IMR-90 (cell line): ENCODE results near the gene C20orf144. TPM values are rescaled to one million over a fixed set of nuclear protein-coding genes. Genes with fewer than 3 reads are reported as not detected.
A peak's percentile ranks its signal among the peaks of the same experiment; 100 is the strongest.

Experiments used
- ATAC-seq: fragments of 200-7000 bp; cut with Tn5 transposase; 2 replicates; pipeline ENCODE4 v1.9.1; 2020; ENCODE audit warnings: low read depth, mild to moderate bottlenecking, moderate library complexity
- BruUV-seq: library from RNA; stranded (reverse); fragments of 400-500 nt; replicated peaks from 2 replicates; lab custom pipeline; 2021; lab: Mats Ljungman, UMichigan
- CTCF ChIA-PET: fragments of 300-600 bp; formaldehyde crosslinking; extraction: SDS; loops from one replicate; lab custom pipeline; 2021; ENCODE audit warnings: antibody characterized with exemption; lab: Yijun Ruan, JAX
- POLR2A ChIA-PET: fragments of 300-600 bp; sonication (Branson Sonifier 250); formaldehyde crosslinking; loops from one replicate; lab custom pipeline; 2022; ENCODE audit warnings: antibody characterized with exemption; ENCODE audit not compliant: unreplicated experiment; lab: Charles Lee
- DNase-seq: peaks from one replicate; pipeline ENCODE4 v3.0.0; 2013
- H2AFZ ChIP-seq: replicated peaks from 2 replicates; pipeline ENCODE3; 2013; ENCODE audit warnings: low read length, mild to moderate bottlenecking; ENCODE audit not compliant: poor library complexity
- H2AK5ac ChIP-seq: 2 replicates; pipeline ENCODE4 v1.6.1; 2013; ENCODE audit warnings: low read depth, low read length, inconsistent platforms
- H2AK9ac ChIP-seq: replicated peaks from 2 replicates; pipeline ENCODE3; 2013; ENCODE audit warnings: mild to moderate bottlenecking, low read depth, low read length, moderate library complexity; ENCODE audit not compliant: poor library complexity
- H2BK120ac ChIP-seq: 2 replicates; pipeline ENCODE4 v1.6.1; 2013; ENCODE audit warnings: low read depth, low read length, inconsistent platforms
- H2BK15ac ChIP-seq: 3 replicates; pipeline ENCODE4 v1.6.1; 2013; ENCODE audit warnings: low read depth, low read length, inconsistent platforms
- H2BK20ac ChIP-seq: 2 replicates; pipeline ENCODE4 v1.6.1; 2013; ENCODE audit warnings: low read depth, mild to moderate bottlenecking, inconsistent platforms, low read length, moderate library complexity
- H2BK5ac ChIP-seq: 2 replicates; pipeline ENCODE4 v1.6.1; 2013; ENCODE audit warnings: mild to moderate bottlenecking, low read depth, low read length, inconsistent platforms; ENCODE audit not compliant: poor library complexity, severe bottlenecking
- H3K14ac ChIP-seq: replicated peaks from 2 replicates; pipeline ENCODE4 v1.6.1; 2013; ENCODE audit warnings: low read depth, low read length, inconsistent platforms
- H3K18ac ChIP-seq: 2 replicates; pipeline ENCODE4 v1.6.1; 2013; ENCODE audit warnings: low read depth, low read length, control low read depth
- H3K23ac ChIP-seq: 2 replicates; pipeline ENCODE4 v1.6.1; 2013; ENCODE audit warnings: low read depth, low read length, inconsistent platforms
- H3K27ac ChIP-seq: 2 replicates; pipeline ENCODE4 v1.5.1; 2013; ENCODE audit warnings: mild to moderate bottlenecking, control low read depth, low read length; ENCODE audit not compliant: insufficient read depth
- H3K27me3 ChIP-seq: 2 replicates; pipeline ENCODE4 v1.6.1; 2013; ENCODE audit warnings: low read length; ENCODE audit not compliant: control insufficient read depth, insufficient read depth
- H3K36me3 ChIP-seq: 2 replicates; pipeline ENCODE4 v1.6.1; 2013; ENCODE audit warnings: low read length, mixed read lengths; ENCODE audit not compliant: control insufficient read depth, insufficient read depth
- H3K4ac ChIP-seq: 2 replicates; pipeline ENCODE4 v1.6.1; 2013; ENCODE audit warnings: low read depth, low read length, inconsistent platforms
- H3K4me1 ChIP-seq: 2 replicates; pipeline ENCODE4 v1.6.1; 2013; ENCODE audit warnings: low read length, mixed read lengths; ENCODE audit not compliant: control insufficient read depth, insufficient read depth
- H3K4me2 ChIP-seq: 2 replicates; pipeline ENCODE4 v1.6.1; 2013; ENCODE audit warnings: low read depth, mild to moderate bottlenecking, control low read depth, low read length, moderate library complexity
- H3K4me3 ChIP-seq: 2 replicates; pipeline ENCODE4 v1.5.1; 2013; ENCODE audit warnings: low read depth, mild to moderate bottlenecking, control low read depth, low read length, moderate library complexity; ENCODE audit not compliant: insufficient read depth
- H3K56ac ChIP-seq: 2 replicates; pipeline ENCODE4 v1.6.1; 2013; ENCODE audit warnings: low read length, inconsistent platforms; ENCODE audit not compliant: insufficient read depth; ENCODE audit errors: extremely low read depth
- H3K79me1 ChIP-seq, 2 experiments: 2 replicates each; pipeline ENCODE4 v1.6.1; 2013; ENCODE audit warnings: low read length in 2 of 2, inconsistent platforms in 1 of 2, low read depth in 1 of 2
- H3K9ac ChIP-seq: 2 replicates; pipeline ENCODE4 v1.6.1; 2013; ENCODE audit warnings: low read depth, low read length, control low read depth
- H3K9me1 ChIP-seq: 2 replicates; pipeline ENCODE4 v1.6.1; 2013; ENCODE audit warnings: low read length, inconsistent platforms; ENCODE audit not compliant: insufficient read depth
- H3K9me3 ChIP-seq: 2 replicates; pipeline ENCODE4 v1.6.1; 2013; ENCODE audit warnings: low read length; ENCODE audit not compliant: control insufficient read depth, insufficient read depth
- H4K20me1 ChIP-seq: 2 replicates; pipeline ENCODE4 v1.6.1; 2013; ENCODE audit warnings: low read length, inconsistent platforms; ENCODE audit not compliant: insufficient read depth
- H4K5ac ChIP-seq: 2 replicates; pipeline ENCODE4 v1.6.1; 2013; ENCODE audit warnings: mild to moderate bottlenecking, low read depth, low read length, control low read depth
- H4K8ac ChIP-seq, 2 experiments: 2 replicates each; pipeline ENCODE4 v1.6.1; 2013; ENCODE audit warnings: low read depth in 2 of 2, low read length in 2 of 2, control low read depth in 1 of 2, inconsistent platforms in 1 of 2
- H4K91ac ChIP-seq: 2 replicates; pipeline ENCODE4 v1.6.1; 2013; ENCODE audit warnings: low read depth, low read length, inconsistent platforms; ENCODE audit not compliant: insufficient read depth
- CEBPB ChIP-seq: IDR thresholded peaks from 2 replicates; pipeline ENCODE4 v1.6.1; 2012; ENCODE audit warnings: low read depth, low read length, improper control_type of control experiment
- CHD1 ChIP-seq: IDR thresholded peaks from 2 replicates; pipeline ENCODE4 v1.6.1; 2012; ENCODE audit warnings: low read depth, low read length, improper control_type of control experiment
- FOS ChIP-seq: fragments of 150-350 bp; IDR thresholded peaks from 2 replicates; pipeline ENCODE4 v1.6.1; 2016; ENCODE audit warnings: low read depth, low read length
- MXI1 ChIP-seq: IDR thresholded peaks from 2 replicates; pipeline ENCODE4 v1.6.1; 2012; ENCODE audit warnings: low read depth, mild to moderate bottlenecking, low read length, moderate library complexity, borderline replicate concordance
- NFE2L2 ChIP-seq: fragments of 150-350 bp; IDR thresholded peaks from 2 replicates; pipeline ENCODE4 v1.6.1; 2016; ENCODE audit warnings: low read depth, mild to moderate bottlenecking, low read length
- WGBS, 2 experiments: methylation state at CpG; one replicate each; pipeline versions ENCODE4 v1.1.5 to v1.1.7; 2013; ENCODE audit warnings: missing lambda C conversion rate in 2 of 2; ENCODE audit not compliant: insufficient read length in 1 of 2; ENCODE audit errors: extremely low coverage in 2 of 2; 5-methylcytosine and 5-hydroxymethylcytosine counted together
- dilution Hi-C: fragments of 300-500 bp; cut with HindIII; formaldehyde crosslinking; loops from one replicate; pipeline ENCODE4 v1.14.3; 2018; ENCODE audit warnings: low sequenced_read_pairs; ENCODE audit not compliant: unreplicated experiment
- in situ Hi-C: fragments of 300-500 bp; cut with MboI; formaldehyde crosslinking; loops from 3 replicates; pipeline ENCODE4 v1.14.3; 2019; ENCODE audit warnings: low sequenced_read_pairs, inconsistent platforms, mixed read lengths
- intact Hi-C: fragments of 100-400 bp; cut with micrococcal nuclease; formaldehyde crosslinking; loops from 2 replicates; pipeline ENCODE4 v1.10.0; 2022
- polyA plus RNA-seq, 3 experiments: library from polyadenylated mRNA; depleted of rRNA; stranded (reverse); fragments of >200 nt; gene quantifications; 2 replicates each; pipeline ENCODE4 v1.2.3, GENCODE V29; 2012; ENCODE audit warnings: low replicate concordance in 1 of 3
- total RNA-seq: library from RNA; depleted of rRNA; stranded (reverse); fragments of >200 nt; gene quantifications from 2 replicates; pipeline ENCODE4 v1.2.3, GENCODE V29; 2012

The C20orf144 gene
- total and polyA plus RNA-seq, 2 of the 4 experiments (the other 2 are of a cell fraction): under 0.01 to 0.19 TPM

DNA sequence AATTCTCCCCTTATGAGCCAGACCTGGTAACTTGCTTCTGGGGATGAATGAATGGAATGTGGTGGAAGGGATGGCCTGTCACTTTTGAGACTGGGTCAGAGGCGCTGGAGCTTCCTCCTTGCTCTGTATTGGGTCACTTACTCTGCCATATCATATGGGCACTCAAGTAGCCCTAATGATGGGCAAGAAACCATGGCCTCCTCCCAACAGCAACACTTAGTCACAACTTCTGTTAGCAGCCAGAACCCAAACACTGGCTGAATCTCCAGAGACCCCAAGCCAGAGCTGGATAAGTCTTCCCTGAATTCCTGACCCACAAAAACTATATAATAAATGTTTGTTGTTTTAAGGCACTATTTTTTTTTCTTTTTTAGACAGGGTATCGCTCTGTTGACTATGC, 18.6 kb downstream of the C20orf144 start:
- TF ChIP-seq MXI1 (no peak), NFE2L2 (no peak), FOS (no peak), CHD1 (no peak), CEBPB (no peak)
- H3K27me3 ChIP-seq: no peaks in the 10 kb centered on the region
- peak; percentile 56 for ATAC-seq
- dilution Hi-C loops: no loop called here
- H3K4me3 ChIP-seq: no peak overlapping the region
- H3K18ac ChIP-seq: no peak overlapping the region
- H2AK9ac ChIP-seq: peak overlapping the region; percentile 82
- no peak overlapping the region for H3K4me2 ChIP-seq
- no CpG with 5 or more reads among the region's 2 CpGs for WGBS, 2 experiments
- no peak overlapping the region for H2AK5ac ChIP-seq
- no peak overlapping the region for H3K27ac ChIP-seq
- H2AFZ ChIP-seq: no peak overlapping the region
- in situ Hi-C loops: no loop called here
- ChIA-PET CTCF (interaction anchor here (0.6 kb wide), 1 partner anchor 14 kb away, joined by 6 read pairs; the partner anchor contains the start of gene ACTL10), POLR2A (no interaction called here)
- no peak overlapping the region; the same call in 1 of the 2 replicates for H3K14ac ChIP-seq
- no peak overlapping the region for H2BK5ac ChIP-seq
- H2BK120ac ChIP-seq: no peak overlapping the region
- intact Hi-C loops: no loop called here
- no peak overlapping the region for H3K56ac ChIP-seq
- H2BK15ac ChIP-seq: no peak overlapping the region
- no peak overlapping the region for H3K4ac ChIP-seq
- no TSS peak for BruUV-seq
- H2BK20ac ChIP-seq: no peak overlapping the region
- H3K4me1 ChIP-seq: peaks cover 9% of the 10 kb centered on the region
- H4K20me1 ChIP-seq: peaks cover 24% of the 10 kb centered on the region
- H4K91ac ChIP-seq: no peak overlapping the region
- H3K9me1 ChIP-seq: peaks cover 20% of the 10 kb centered on the region; the same call in 1 of the 2 replicates
- no peaks in the 10 kb centered on the region for H3K9me3 ChIP-seq
- H4K5ac ChIP-seq: no peak overlapping the region
- peak; percentile 31 for DNase-seq
- peaks cover 7 to 55% of the 10 kb centered on the region in 2 experiments; a peak in 2 of 4 replicates for H3K79me1 ChIP-seq
- H3K36me3 ChIP-seq: no peaks in the 10 kb centered on the region; the same call in 1 of the 2 replicates
- no peak overlapping the region for H4K8ac ChIP-seq
- no peak overlapping the region for H3K9ac ChIP-seq
- H3K23ac ChIP-seq: no peak overlapping the region
